ENCODE data around the gene IL27RA.

DNA sequence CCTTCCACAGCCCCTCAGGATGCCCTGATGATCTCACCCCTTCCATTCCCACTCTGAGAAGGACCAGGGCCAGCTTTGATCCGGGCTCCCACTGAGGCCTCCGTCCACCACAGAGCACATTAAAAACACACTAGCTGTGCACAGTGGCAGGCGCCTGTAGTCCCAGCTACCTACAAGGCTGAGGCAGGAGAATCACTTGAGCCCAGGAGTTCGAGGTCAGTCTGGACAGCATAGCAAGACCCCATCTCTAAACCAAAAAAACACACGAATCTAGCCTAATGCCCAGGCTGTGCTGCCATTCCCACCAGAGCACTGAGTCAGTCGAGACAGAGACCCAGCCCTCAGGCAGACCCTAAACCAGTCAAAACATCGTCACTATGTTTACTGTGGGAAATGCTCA lies 39.5 kb upstream of the IL27RA start:
- TF ChIP-seq, protein P1, sequence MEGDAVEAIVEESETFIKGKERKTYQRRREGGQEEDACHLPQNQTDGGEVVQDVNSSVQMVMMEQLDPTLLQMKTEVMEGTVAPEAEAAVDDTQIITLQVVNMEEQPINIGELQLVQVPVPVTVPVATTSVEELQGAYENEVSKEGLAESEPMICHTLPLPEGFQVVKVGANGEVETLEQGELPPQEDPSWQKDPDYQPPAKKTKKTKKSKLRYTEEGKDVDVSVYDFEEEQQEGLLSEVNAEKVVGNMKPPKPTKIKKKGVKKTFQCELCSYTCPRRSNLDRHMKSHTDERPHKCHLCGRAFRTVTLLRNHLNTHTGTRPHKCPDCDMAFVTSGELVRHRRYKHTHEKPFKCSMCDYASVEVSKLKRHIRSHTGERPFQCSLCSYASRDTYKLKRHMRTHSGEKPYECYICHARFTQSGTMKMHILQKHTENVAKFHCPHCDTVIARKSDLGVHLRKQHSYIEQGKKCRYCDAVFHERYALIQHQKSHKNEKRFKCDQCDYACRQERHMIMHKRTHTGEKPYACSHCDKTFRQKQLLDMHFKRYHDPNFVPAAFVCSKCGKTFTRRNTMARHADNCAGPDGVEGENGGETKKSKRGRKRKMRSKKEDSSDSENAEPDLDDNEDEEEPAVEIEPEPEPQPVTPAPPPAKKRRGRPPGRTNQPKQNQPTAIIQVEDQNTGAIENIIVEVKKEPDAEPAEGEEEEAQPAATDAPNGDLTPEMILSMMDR (IDR thresholded peaks at IDR 0.05), result no peak
- TF ChIP-seq POLR2A (IDR thresholded peaks at IDR 0.05), result no peak

All from heart left ventricle (tissue), 13 donors.